Transverse colon (tissue), 4 donors: ENCODE data around the gene MARCOL.

Experiments
- CTCF ChIP-seq, 5 experiments: fragments of 200-600 bp in 3 of 5; fragments of 450-650 bp in 2 of 5; sonication (generic) in 3 of 5; IDR thresholded peaks; 1 replicate in 2 of 5; 2 replicates in 3 of 5; pipeline ENCODE4 v1.5.1; 2016 to 2017; ENCODE audit warnings: antibody characterized with exemption in 5 of 5, inconsistent platforms in 3 of 5, mild to moderate bottlenecking in 2 of 5, moderate library complexity in 1 of 5
- EP300 ChIP-seq: sonication (generic); formaldehyde crosslinking; IDR thresholded peaks from one replicate; pipeline ENCODE4 v1.6.1; 2017; ENCODE audit warnings: antibody characterized with exemption, low read depth
- POLR2A ChIP-seq: fragments of 450-650 bp; IDR thresholded peaks from one replicate; pipeline ENCODE4 v1.6.1; 2016; ENCODE audit warnings: antibody characterized with exemption, mild to moderate bottlenecking, moderate library complexity
- POLR2AphosphoS5 ChIP-seq, 3 donors: sonication (generic); formaldehyde crosslinking; IDR thresholded peaks; one replicate each; pipeline ENCODE4 v1.6.1; 2016; ENCODE audit warnings: antibody characterized with exemption in 3 of 3

DNA sequence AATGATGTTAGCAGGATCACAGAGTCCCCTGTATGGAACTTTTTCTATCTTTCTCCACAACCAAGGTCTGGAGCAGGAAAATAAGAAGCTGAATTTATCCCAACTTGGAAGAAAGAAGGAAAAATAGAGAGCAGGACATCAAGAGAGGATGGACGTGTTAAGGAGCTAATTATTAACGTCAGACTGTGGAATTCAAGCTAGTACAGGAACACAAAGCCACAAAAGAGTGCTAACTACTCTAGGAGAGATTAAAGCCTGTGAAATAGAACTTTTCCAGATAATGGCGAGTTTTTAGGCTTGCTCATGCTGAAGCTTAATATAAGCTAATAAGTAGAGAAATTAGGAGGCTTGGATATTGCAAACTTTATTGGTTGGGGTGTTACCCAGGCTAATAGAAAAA lies 29.6 kb downstream of the MARCOL start:
- TF ChIP-seq CTCF (IDR thresholded peaks at IDR 0.05) (no peak), POLR2AphosphoS5 (IDR thresholded peaks at IDR 0.05) (no peak), POLR2A (no peak), EP300 (no peak)
